GM18498 (cell line): ENCODE results near the gene TRANK1.
"Not testable (repeated sequence)": the region's sequence is repeated elsewhere in the genome, so short reads cannot be mapped to it uniquely, and the experiment has no call there.

Experiments
- ATAC-seq: cut with Tn5 transposase; IDR thresholded peaks from one replicate; pipeline ENCODE4 v1.9.1; 2021; ENCODE audit warnings: mild to moderate bottlenecking, moderate library complexity; ENCODE audit not compliant: unreplicated experiment

Gene TRANK1

GRCh38 chr3:36944641-36945270 is at the start of gene TRANK1:
Gene TRANK1, minus strand, starts transcription at chr3:36945054. Its CDS starts 245 bp downstream, at chr3:36944809.
- ATAC-seq: peak; percentile 74

GRCh38 chr3:36993326-36994283 is 48.8 kb upstream of the TRANK1 start, which contains the start of gene MLH1:
Gene MLH1, plus strand, starts transcription at chr3:36993518. Its CDS starts 30 bp downstream, at chr3:36993548.
- ATAC-seq: peak; percentile 92

- peak; percentile 88 for ATAC-seq
Measured at GRCh38 chr3:36992806-36993325, 48.0 kb upstream of the TRANK1 start, which contains the start of gene EPM2AIP1. Gene EPM2AIP1, minus strand, starts transcription at chr3:36993131. Its CDS starts 54 bp downstream, at chr3:36993077.

- no peak for ATAC-seq
Measured at GRCh38 chr3:36991923-36992805, 47.3 kb upstream of the TRANK1 start.

- no peak for ATAC-seq
Measured at GRCh38 chr3:36991147-36991546, 46.3 kb upstream of the TRANK1 start.

GRCh38 chr3:36989568-36989967 is 44.7 kb upstream of the TRANK1 start:
- ATAC-seq: no peak

GRCh38 chr3:36989005-36989404 is 44.2 kb upstream of the TRANK1 start:
- ATAC-seq: no peak

GRCh38 chr3:36988356-36988755 is 43.5 kb upstream of the TRANK1 start:
- ATAC-seq: no peak

GRCh38 chr3:36981006-36981405 is 36.2 kb upstream of the TRANK1 start:
- ATAC-seq: no peak

GRCh38 chr3:36973139-36973538 is 28.3 kb upstream of the TRANK1 start:
- ATAC-seq: no peak

GRCh38 chr3:36972163-36972562 is 27.3 kb upstream of the TRANK1 start:
- no peak for ATAC-seq

- ATAC-seq: peak; percentile 100
Measured at GRCh38 chr3:36969540-36970432, 24.9 kb upstream of the TRANK1 start.

GRCh38 chr3:36969085-36969484 is 24.2 kb upstream of the TRANK1 start:
- no peak for ATAC-seq

GRCh38 chr3:36965440-36965839 is 20.6 kb upstream of the TRANK1 start:
- no peak for ATAC-seq

GRCh38 chr3:36964817-36965216 is 20.0 kb upstream of the TRANK1 start:
- ATAC-seq: peak; percentile 56

- no peak for ATAC-seq
Measured at GRCh38 chr3:36964331-36964730, 19.5 kb upstream of the TRANK1 start.

GRCh38 chr3:36963008-36963407 is 18.2 kb upstream of the TRANK1 start:
- ATAC-seq: not testable (repeated sequence)

GRCh38 chr3:36960502-36960901 is 15.6 kb upstream of the TRANK1 start:
- no peak for ATAC-seq

GRCh38 chr3:36959821-36960220 is 15.0 kb upstream of the TRANK1 start:
- ATAC-seq: no peak
